ENCODE data around the gene CD44.

The CD44 gene

GRCh38 chr11:35112056-35112845 is 26.7 kb upstream of the CD44 start:
- no peak for DNase-seq

- DNase-seq = no peak
Observed at GRCh38 chr11:35112846-35113105, 26.2 kb upstream of the CD44 start.

- no peak for DNase-seq
Observed at GRCh38 chr11:35114906-35115687, 23.9 kb upstream of the CD44 start.

- DNase-seq = no peak
Observed at GRCh38 chr11:35115688-35116030, 23.3 kb upstream of the CD44 start.

GRCh38 chr11:35116245-35116644 is 22.7 kb upstream of the CD44 start:
- no peak for DNase-seq

GRCh38 chr11:35116762-35117640 is 22.0 kb upstream of the CD44 start:
- DNase-seq = no peak

- no peak for DNase-seq
Observed at GRCh38 chr11:35118906-35119305, 20.1 kb upstream of the CD44 start.

GRCh38 chr11:35121326-35121865 is 17.6 kb upstream of the CD44 start:
- DNase-seq = no peak

GRCh38 chr11:35122308-35122707 is 16.7 kb upstream of the CD44 start:
- DNase-seq = no peak

GRCh38 chr11:35126000-35126878 is 12.7 kb upstream of the CD44 start:
- DNase-seq = no peak

- DNase-seq = no peak
Observed at GRCh38 chr11:35126879-35127581, 11.9 kb upstream of the CD44 start.

GRCh38 chr11:35127619-35128018 is 11.4 kb upstream of the CD44 start:
- no peak for DNase-seq

- DNase-seq = no peak
Observed at GRCh38 chr11:35131094-35131493, 7.9 kb upstream of the CD44 start.

GRCh38 chr11:35131886-35132285 is 7.1 kb upstream of the CD44 start:
- no peak for DNase-seq

- DNase-seq = no peak
Observed at GRCh38 chr11:35133656-35134055, 5.3 kb upstream of the CD44 start.

GRCh38 chr11:35134403-35135148 is 4.4 kb upstream of the CD44 start:
- no peak for DNase-seq

- DNase-seq = no peak
Observed at GRCh38 chr11:35135222-35135621, 3.7 kb upstream of the CD44 start.

- DNase-seq = no peak
Observed at GRCh38 chr11:35136311-35136710, 2.7 kb upstream of the CD44 start.

GRCh38 chr11:35138058-35138457 is 913 bp upstream of the CD44 start:
- no peak for DNase-seq

- DNase-seq = no peak
Observed at GRCh38 chr11:35138606-35138942, 397 bp upstream of the CD44 start.

GRCh38 chr11:35139722-35140282 is 831 bp downstream of the CD44 start:
- DNase-seq = no peak
